IMR-90 (cell line): ENCODE results near the gene ATP8B3. TPM values are rescaled to one million over a fixed set of nuclear protein-coding genes. Genes with fewer than 3 reads are reported as not detected.

Experiments
- ATAC-seq: fragments of 200-7000 bp; cut with Tn5 transposase; 2 replicates; pipeline ENCODE4 v1.9.1; 2020; ENCODE audit warnings: low read depth, mild to moderate bottlenecking, moderate library complexity
- BruUV-seq: library from RNA; stranded (reverse); fragments of 400-500 nt; replicated peaks from 2 replicates; lab custom pipeline; 2021; lab: Mats Ljungman, UMichigan
- CTCF ChIA-PET: fragments of 300-600 bp; formaldehyde crosslinking; extraction: SDS; loops from one replicate; lab custom pipeline; 2021; ENCODE audit warnings: antibody characterized with exemption; lab: Yijun Ruan, JAX
- POLR2A ChIA-PET: fragments of 300-600 bp; sonication (Branson Sonifier 250); formaldehyde crosslinking; loops from one replicate; lab custom pipeline; 2022; ENCODE audit warnings: antibody characterized with exemption; ENCODE audit not compliant: unreplicated experiment; lab: Charles Lee
- DNase-seq: peaks from one replicate; pipeline ENCODE4 v3.0.0; 2013
- H2AFZ ChIP-seq: replicated peaks from 2 replicates; pipeline ENCODE3; 2013; ENCODE audit warnings: low read length, mild to moderate bottlenecking; ENCODE audit not compliant: poor library complexity
- H2AK5ac ChIP-seq: 2 replicates; pipeline ENCODE4 v1.6.1; 2013; ENCODE audit warnings: low read depth, low read length, inconsistent platforms
- H2AK9ac ChIP-seq: replicated peaks from 2 replicates; pipeline ENCODE3; 2013; ENCODE audit warnings: mild to moderate bottlenecking, low read depth, low read length, moderate library complexity; ENCODE audit not compliant: poor library complexity
- H2BK120ac ChIP-seq: 2 replicates; pipeline ENCODE4 v1.6.1; 2013; ENCODE audit warnings: low read depth, low read length, inconsistent platforms
- H2BK15ac ChIP-seq: 3 replicates; pipeline ENCODE4 v1.6.1; 2013; ENCODE audit warnings: low read depth, low read length, inconsistent platforms
- H2BK20ac ChIP-seq: 2 replicates; pipeline ENCODE4 v1.6.1; 2013; ENCODE audit warnings: low read depth, mild to moderate bottlenecking, inconsistent platforms, low read length, moderate library complexity
- H2BK5ac ChIP-seq: 2 replicates; pipeline ENCODE4 v1.6.1; 2013; ENCODE audit warnings: mild to moderate bottlenecking, low read depth, low read length, inconsistent platforms; ENCODE audit not compliant: poor library complexity, severe bottlenecking
- H3K14ac ChIP-seq: replicated peaks from 2 replicates; pipeline ENCODE4 v1.6.1; 2013; ENCODE audit warnings: low read depth, low read length, inconsistent platforms
- H3K18ac ChIP-seq: 2 replicates; pipeline ENCODE4 v1.6.1; 2013; ENCODE audit warnings: low read depth, low read length, control low read depth
- H3K23ac ChIP-seq: 2 replicates; pipeline ENCODE4 v1.6.1; 2013; ENCODE audit warnings: low read depth, low read length, inconsistent platforms
- H3K27ac ChIP-seq: 2 replicates; pipeline ENCODE4 v1.5.1; 2013; ENCODE audit warnings: mild to moderate bottlenecking, control low read depth, low read length; ENCODE audit not compliant: insufficient read depth
- H3K27me3 ChIP-seq: 2 replicates; pipeline ENCODE4 v1.6.1; 2013; ENCODE audit warnings: low read length; ENCODE audit not compliant: control insufficient read depth, insufficient read depth
- H3K36me3 ChIP-seq: 2 replicates; pipeline ENCODE4 v1.6.1; 2013; ENCODE audit warnings: low read length, mixed read lengths; ENCODE audit not compliant: control insufficient read depth, insufficient read depth
- H3K4ac ChIP-seq: 2 replicates; pipeline ENCODE4 v1.6.1; 2013; ENCODE audit warnings: low read depth, low read length, inconsistent platforms
- H3K4me1 ChIP-seq: 2 replicates; pipeline ENCODE4 v1.6.1; 2013; ENCODE audit warnings: low read length, mixed read lengths; ENCODE audit not compliant: control insufficient read depth, insufficient read depth
- H3K4me2 ChIP-seq: 2 replicates; pipeline ENCODE4 v1.6.1; 2013; ENCODE audit warnings: low read depth, mild to moderate bottlenecking, control low read depth, low read length, moderate library complexity
- H3K4me3 ChIP-seq: 2 replicates; pipeline ENCODE4 v1.5.1; 2013; ENCODE audit warnings: low read depth, mild to moderate bottlenecking, control low read depth, low read length, moderate library complexity; ENCODE audit not compliant: insufficient read depth
- H3K56ac ChIP-seq: 2 replicates; pipeline ENCODE4 v1.6.1; 2013; ENCODE audit warnings: low read length, inconsistent platforms; ENCODE audit not compliant: insufficient read depth; ENCODE audit errors: extremely low read depth
- H3K79me1 ChIP-seq, 2 experiments: 2 replicates each; pipeline ENCODE4 v1.6.1; 2013; ENCODE audit warnings: low read length in 2 of 2, inconsistent platforms in 1 of 2, low read depth in 1 of 2
- H3K9ac ChIP-seq: 2 replicates; pipeline ENCODE4 v1.6.1; 2013; ENCODE audit warnings: low read depth, low read length, control low read depth
- H3K9me1 ChIP-seq: 2 replicates; pipeline ENCODE4 v1.6.1; 2013; ENCODE audit warnings: low read length, inconsistent platforms; ENCODE audit not compliant: insufficient read depth
- H3K9me3 ChIP-seq: 2 replicates; pipeline ENCODE4 v1.6.1; 2013; ENCODE audit warnings: low read length; ENCODE audit not compliant: control insufficient read depth, insufficient read depth
- H4K20me1 ChIP-seq: 2 replicates; pipeline ENCODE4 v1.6.1; 2013; ENCODE audit warnings: low read length, inconsistent platforms; ENCODE audit not compliant: insufficient read depth
- H4K5ac ChIP-seq: 2 replicates; pipeline ENCODE4 v1.6.1; 2013; ENCODE audit warnings: mild to moderate bottlenecking, low read depth, low read length, control low read depth
- H4K8ac ChIP-seq, 2 experiments: 2 replicates each; pipeline ENCODE4 v1.6.1; 2013; ENCODE audit warnings: low read depth in 2 of 2, low read length in 2 of 2, control low read depth in 1 of 2, inconsistent platforms in 1 of 2
- H4K91ac ChIP-seq: 2 replicates; pipeline ENCODE4 v1.6.1; 2013; ENCODE audit warnings: low read depth, low read length, inconsistent platforms; ENCODE audit not compliant: insufficient read depth
- BHLHE40 ChIP-seq: fragments of 150-350 bp; IDR thresholded peaks from 2 replicates; pipeline ENCODE4 v1.6.1; 2016; ENCODE audit warnings: mild to moderate bottlenecking, low read depth, low read length
- MXI1 ChIP-seq: IDR thresholded peaks from 2 replicates; pipeline ENCODE4 v1.6.1; 2012; ENCODE audit warnings: low read depth, mild to moderate bottlenecking, low read length, moderate library complexity, borderline replicate concordance
- WGBS, 2 experiments: methylation state at CpG; one replicate each; pipeline versions ENCODE4 v1.1.5 to v1.1.7; 2013; ENCODE audit warnings: missing lambda C conversion rate in 2 of 2; ENCODE audit not compliant: insufficient read length in 1 of 2; ENCODE audit errors: extremely low coverage in 2 of 2; 5-methylcytosine and 5-hydroxymethylcytosine counted together
- dilution Hi-C: fragments of 300-500 bp; cut with HindIII; formaldehyde crosslinking; loops from one replicate; pipeline ENCODE4 v1.14.3; 2018; ENCODE audit warnings: low sequenced_read_pairs; ENCODE audit not compliant: unreplicated experiment
- in situ Hi-C: fragments of 300-500 bp; cut with MboI; formaldehyde crosslinking; loops from 3 replicates; pipeline ENCODE4 v1.14.3; 2019; ENCODE audit warnings: low sequenced_read_pairs, inconsistent platforms, mixed read lengths
- intact Hi-C: fragments of 100-400 bp; cut with micrococcal nuclease; formaldehyde crosslinking; loops from 2 replicates; pipeline ENCODE4 v1.10.0; 2022
- polyA plus RNA-seq, 3 experiments: library from polyadenylated mRNA; depleted of rRNA; stranded (reverse); fragments of >200 nt; gene quantifications; 2 replicates each; pipeline ENCODE4 v1.2.3, GENCODE V29; 2012; ENCODE audit warnings: low replicate concordance in 1 of 3
- total RNA-seq: library from RNA; depleted of rRNA; stranded (reverse); fragments of >200 nt; gene quantifications from 2 replicates; pipeline ENCODE4 v1.2.3, GENCODE V29; 2012

Gene ATP8B3
- total and polyA plus RNA-seq, 2 of the 4 experiments (the other 2 are of a cell fraction) = 1.6 to 8.1 TPM

GRCh38 chr19:1841209-1841924 is 29.3 kb upstream of the ATP8B3 start:
- intact Hi-C loops = no loop called here

More at GRCh38 chr19:1841209-1841924, 29.3 kb upstream of the ATP8B3 start:
- no peak overlapping the region for H2AK5ac ChIP-seq
- H2BK120ac ChIP-seq = no peak overlapping the region
- no peaks in the 10 kb centered on the region for H3K9me1 ChIP-seq
- no peak overlapping the region for H2BK20ac ChIP-seq
- ATAC-seq (no peak), DNase-seq (no peak)
- peaks cover 3 to 77% of the 10 kb centered on the region in 2 experiments; a peak in 3 of 4 replicates for H3K79me1 ChIP-seq
- dilution Hi-C loops (no loop called here), in situ Hi-C loops (no loop called here)
- no peak overlapping the region for H3K4ac ChIP-seq
- H3K27ac ChIP-seq = no peak overlapping the region
- H4K91ac ChIP-seq = no peak overlapping the region
- POLR2A ChIA-PET = no interaction called here
- H3K4me3 ChIP-seq = no peak overlapping the region
- H3K23ac ChIP-seq = no peak overlapping the region
- no peak overlapping the region for H2AK9ac ChIP-seq
- H4K8ac ChIP-seq = no peak overlapping the region
- H3K36me3 ChIP-seq = peaks cover 6% of the 10 kb centered on the region
- no peak overlapping the region for H4K5ac ChIP-seq
- H2AFZ ChIP-seq = no peak overlapping the region
- H2BK15ac ChIP-seq = no peak overlapping the region
- H3K9me3 ChIP-seq = no peaks in the 10 kb centered on the region
- H4K20me1 ChIP-seq = peaks cover 98% of the 10 kb centered on the region
- CTCF ChIA-PET = no interaction called here
- no TSS peak for BruUV-seq
- no peak overlapping the region for H3K9ac ChIP-seq
- TF ChIP-seq MXI1 = no peak
- no peak for TF ChIP-seq BHLHE40
- H3K4me2 ChIP-seq = no peak overlapping the region
- H3K18ac ChIP-seq = no peak overlapping the region
- no peak overlapping the region for H3K14ac ChIP-seq
- H3K27me3 ChIP-seq = no peaks in the 10 kb centered on the region
- H3K56ac ChIP-seq = no peak overlapping the region
- no peaks in the 10 kb centered on the region for H3K4me1 ChIP-seq
- 65% methylated on average over 24 of the region's 35 CpGs; no CpG with 5 or more reads in 1 of the 2 experiments for WGBS, 2 experiments
- no peak overlapping the region for H2BK5ac ChIP-seq
